OCI-LY3 (cell line): Measurements from ENCODE around the gene SEZ6L.

Source experiments
- H2AFZ ChIP-seq: fragments of 200-600, 300-600 bp; shearing (Covaris generic); 2 replicates; pipeline ENCODE4 v1.6.0; 2014; ENCODE audit warnings: antibody characterized with exemption, low read depth, low read length
- H3K27ac ChIP-seq: fragments of 200-600, 300-600 bp; sonication (generic); 2 replicates; pipeline ENCODE4 v1.5.1; 2014; ENCODE audit warnings: mild to moderate bottlenecking, low read length, moderate library complexity, mixed read lengths
- H3K27me3 ChIP-seq: fragments of 200-600, 300-600 bp; sonication (generic); 2 replicates; pipeline ENCODE4 v1.6.1; 2014; ENCODE audit warnings: low read depth, low read length, mixed read lengths
- H3K36me3 ChIP-seq: fragments of 200-600, 300-600 bp; sonication (generic); replicated peaks from 2 replicates; pipeline ENCODE3; 2014; ENCODE audit warnings: low read depth, low read length, mixed read lengths
- H3K4me1 ChIP-seq: fragments of 300-600, 200-600 bp; sonication (generic); 2 replicates; pipeline ENCODE4 v1.6.1; 2014; ENCODE audit warnings: low read length, mixed read lengths
- H3K4me2 ChIP-seq: fragments of 200-600, 300-600 bp; sonication (generic); 2 replicates; pipeline ENCODE4 v1.6.1; 2014; ENCODE audit warnings: low read length, mixed read lengths
- H3K4me3 ChIP-seq: fragments of 300-600, 200-600 bp; sonication (generic); 2 replicates; pipeline ENCODE4 v1.5.1; 2014; ENCODE audit warnings: antibody characterized with exemption, mild to moderate bottlenecking, low read length, moderate library complexity
- H3K79me2 ChIP-seq: fragments of 300-600, 200-600 bp; shearing (Covaris generic); 2 replicates; pipeline ENCODE4 v1.6.1; 2014; ENCODE audit warnings: mild to moderate bottlenecking, low read length, mixed read lengths
- H3K9ac ChIP-seq: fragments of 300-600, 200-600 bp; shearing (Covaris generic); 2 replicates; pipeline ENCODE4 v1.6.0; 2014; ENCODE audit warnings: mild to moderate bottlenecking, low read length, moderate library complexity
- H3K9me3 ChIP-seq: fragments of 200-600, 300-600 bp; shearing (Covaris generic); 2 replicates; pipeline ENCODE4 v1.6.1; 2014; ENCODE audit warnings: low read length, mixed read lengths; ENCODE audit not compliant: insufficient read depth
- H4K20me1 ChIP-seq: fragments of 200-600, 300-600 bp; sonication (generic); 2 replicates; pipeline ENCODE4 v1.6.1; 2016; ENCODE audit warnings: low read length, mixed read lengths; ENCODE audit not compliant: insufficient read depth
- CTCF ChIP-seq: fragments of 200-600, 300-600 bp; sonication (generic); IDR thresholded peaks from 2 replicates; pipeline ENCODE4 v1.5.1; 2014; ENCODE audit warnings: antibody characterized with exemption, low read length, low read depth
- EZH2phosphoT487 ChIP-seq: fragments of 200-600 bp; shearing (Covaris generic); IDR thresholded peaks from 2 replicates; pipeline ENCODE4 v1.6.1; 2018; ENCODE audit warnings: antibody characterized with exemption, mixed run types, low read depth

The SEZ6L gene

GRCh38 chr22:26380072-26380830 lies 211.0 kb downstream of the SEZ6L start:
- Histone ChIP-seq H3K4me3 (no peak overlapping the region), H3K9ac (no peak overlapping the region), H3K79me2 (no peaks in the 10 kb centered on the region), H3K4me1 (peaks cover 7% of the 10 kb centered on the region; the same call in 1 of the 2 replicates), H2AFZ (no peak overlapping the region), H3K27ac (no peak overlapping the region), H3K27me3 (peaks cover 80% of the 10 kb centered on the region), H4K20me1 (no peaks in the 10 kb centered on the region), H3K36me3 (no peaks in the 10 kb centered on the region), H3K4me2 (no peak overlapping the region), H3K9me3 (no peaks in the 10 kb centered on the region)
- TF ChIP-seq EZH2phosphoT487 (no peak), CTCF (no peak)

GRCh38 chr22:26382782-26383181 lies 213.5 kb downstream of the SEZ6L start:
- TF ChIP-seq CTCF = no peak
- H3K4me2 ChIP-seq = no peak overlapping the region
- no peak overlapping the region for H3K4me3 ChIP-seq
- no peak overlapping the region for H3K27ac ChIP-seq
- no peaks in the 10 kb centered on the region for H4K20me1 ChIP-seq
- peaks cover 69% of the 10 kb centered on the region for H3K27me3 ChIP-seq
- no peaks in the 10 kb centered on the region for H3K9me3 ChIP-seq
- no peaks in the 10 kb centered on the region for H3K36me3 ChIP-seq
- H3K79me2 ChIP-seq = no peaks in the 10 kb centered on the region
- H2AFZ ChIP-seq = no peak overlapping the region
- no peak overlapping the region for H3K9ac ChIP-seq
- peaks cover 11% of the 10 kb centered on the region; the same call in 1 of the 2 replicates for H3K4me1 ChIP-seq

GRCh38 chr22:26383968-26384556 lies 214.8 kb downstream of the SEZ6L start:
- Histone ChIP-seq H4K20me1 (no peaks in the 10 kb centered on the region), H3K27ac (no peak overlapping the region), H3K27me3 (peaks cover 69% of the 10 kb centered on the region), H2AFZ (no peak overlapping the region), H3K4me2 (no peak overlapping the region), H3K4me1 (peaks cover 11% of the 10 kb centered on the region; the same call in 1 of the 2 replicates), H3K36me3 (no peaks in the 10 kb centered on the region), H3K79me2 (no peaks in the 10 kb centered on the region), H3K9me3 (no peaks in the 10 kb centered on the region), H3K4me3 (no peak overlapping the region), H3K9ac (no peak overlapping the region)
- no peak for TF ChIP-seq CTCF

- no peak overlapping the region for H3K9ac ChIP-seq
- peaks cover 58% of the 10 kb centered on the region for H3K27me3 ChIP-seq
- no peak overlapping the region for H3K4me3 ChIP-seq
Observed at GRCh38 chr22:26385164-26385563, 215.9 kb downstream of the SEZ6L start.

More at GRCh38 chr22:26385164-26385563, 215.9 kb downstream of the SEZ6L start:
- H3K4me1 ChIP-seq = peaks cover 11% of the 10 kb centered on the region; the same call in 1 of the 2 replicates
- no peak overlapping the region for H3K4me2 ChIP-seq
- H4K20me1 ChIP-seq = no peaks in the 10 kb centered on the region
- H3K36me3 ChIP-seq = no peaks in the 10 kb centered on the region
- no peaks in the 10 kb centered on the region for H3K9me3 ChIP-seq
- H3K79me2 ChIP-seq = no peaks in the 10 kb centered on the region
- no peak overlapping the region for H2AFZ ChIP-seq
- TF ChIP-seq CTCF = no peak
- no peak for TF ChIP-seq EZH2phosphoT487
- no peak overlapping the region for H3K27ac ChIP-seq
